Mucosa of rectum (tissue), 2 donors: ENCODE measurements around the gene PPP2R2D.
"Not testable (repeated sequence)": the region's sequence is repeated elsewhere in the genome, so short reads cannot be mapped to it uniquely, and the experiment has no call there.

Experiments
- H3K27ac ChIP-seq, 2 donors: one replicate each; pipeline ENCODE4 v1.7.0; 2013; ENCODE audit warnings: inconsistent platforms in 2 of 2, low read depth in 2 of 2, low read length in 2 of 2
- H3K27me3 ChIP-seq, 2 donors: one replicate each; pipeline ENCODE4 v1.7.0; 2013; ENCODE audit warnings: low read length in 2 of 2; ENCODE audit not compliant: control insufficient read depth in 2 of 2, insufficient read depth in 2 of 2
- H3K36me3 ChIP-seq, 2 donors: one replicate each; pipeline ENCODE4 v1.7.0; 2013; ENCODE audit warnings: low read length in 2 of 2; ENCODE audit not compliant: control insufficient read depth in 2 of 2, insufficient read depth in 2 of 2
- H3K4me1 ChIP-seq, 2 donors: one replicate each; pipeline ENCODE4 v1.7.0; 2013; ENCODE audit warnings: low read length in 2 of 2, mild to moderate bottlenecking in 1 of 2; ENCODE audit not compliant: control insufficient read depth in 2 of 2, insufficient read depth in 2 of 2
- H3K4me3 ChIP-seq, 2 donors: one replicate each; pipeline ENCODE4 v1.7.0; 2013; ENCODE audit warnings: low read length in 2 of 2
- H3K9ac ChIP-seq, 2 donors: one replicate each; pipeline ENCODE4 v1.7.0; 2013; ENCODE audit warnings: low read length in 2 of 2, low read depth in 1 of 2, mild to moderate bottlenecking in 1 of 2
- H3K9me3 ChIP-seq, 2 donors: one replicate each; pipeline ENCODE4 v1.7.0; 2013; ENCODE audit warnings: low read length in 2 of 2; ENCODE audit not compliant: control insufficient read depth in 2 of 2
- donor health status: healthy.
- donor health status: Normal muscosa, but diverticular disease.

Gene PPP2R2D

DNA sequence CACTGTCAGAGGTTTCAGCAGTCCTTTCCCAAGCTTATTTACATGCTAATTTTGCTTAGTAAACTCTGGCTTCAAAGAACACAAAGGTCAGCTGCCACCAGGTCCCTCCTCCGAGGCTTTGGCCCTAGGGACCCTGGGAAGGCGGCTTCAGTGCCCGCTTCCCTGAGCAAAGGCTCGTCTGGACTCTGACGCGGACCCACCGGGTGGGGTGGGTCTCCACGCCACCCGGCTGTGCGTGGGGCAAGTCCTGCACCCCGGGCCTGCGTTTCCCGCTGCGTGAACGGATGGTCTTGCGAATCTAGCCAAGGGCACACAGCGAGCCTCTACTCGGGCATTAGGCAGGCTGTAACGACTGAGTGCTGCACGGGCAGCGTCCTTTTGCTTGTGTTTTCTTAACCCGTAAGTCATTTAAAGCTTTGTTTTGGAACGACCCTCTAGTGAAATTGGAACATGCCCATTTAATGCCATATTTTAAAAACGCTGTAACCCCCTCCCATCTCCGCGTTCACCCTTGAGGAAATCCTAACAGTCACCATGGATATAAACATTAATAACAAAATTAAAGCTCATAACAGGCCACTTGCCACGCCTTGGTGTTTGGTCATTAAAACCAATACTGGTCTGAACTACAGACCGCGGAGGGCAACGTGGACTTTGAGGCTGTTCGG lies 80.1 kb downstream of the PPP2R2D start:
- Histone ChIP-seq H3K27me3 (peaks cover 11 to 17% of the 10 kb centered on the region in 2 donors), H3K27ac (no peak overlapping the region), H3K36me3 (no peaks in the 10 kb centered on the region)

DNA sequence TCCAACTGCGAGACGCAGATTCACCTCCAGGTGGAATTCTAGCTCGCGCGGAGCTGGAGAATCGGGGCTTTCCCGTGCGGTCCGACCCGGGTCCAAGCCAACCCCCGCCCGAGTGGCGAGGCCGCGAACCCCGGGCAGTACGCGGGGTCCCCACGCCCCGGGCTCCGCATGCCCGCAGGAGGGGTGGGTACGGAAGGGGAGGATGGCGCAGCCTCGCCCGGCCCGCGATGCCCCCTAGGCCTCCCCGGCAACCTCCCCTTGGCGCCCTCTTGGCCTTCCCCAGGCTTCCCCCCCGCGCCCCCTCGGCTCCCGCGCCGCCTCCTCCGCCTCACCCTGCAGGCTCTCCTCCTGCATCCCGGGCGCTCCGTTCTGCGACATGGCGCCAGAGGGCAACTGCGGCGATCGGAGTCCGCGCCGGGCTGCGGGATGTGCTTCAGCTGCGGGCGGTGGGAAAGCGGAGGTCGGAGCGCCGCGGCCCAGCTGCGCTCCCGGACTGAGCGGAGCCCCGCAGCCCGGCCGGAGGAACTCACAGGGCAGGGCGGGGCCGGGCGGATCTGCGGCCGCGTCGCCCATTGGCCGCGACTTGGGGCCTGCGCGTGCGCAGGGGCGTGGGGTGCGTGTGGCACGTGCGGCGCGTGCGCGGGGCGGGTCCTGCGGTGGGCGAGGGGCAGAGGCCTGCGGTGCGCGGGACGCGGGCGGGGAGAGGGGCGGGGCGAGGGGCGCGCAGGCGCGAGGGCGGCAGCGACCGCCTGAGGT lies 80.8 kb downstream of the PPP2R2D start, which contains the start of gene BNIP3:
Gene BNIP3, minus strand, starts transcription at position 495 of the 756 bp plus-strand sequence. Its CDS starts 117 bp downstream, at position 378.
- H3K36me3 ChIP-seq = no peaks in the 10 kb centered on the region
- peaks cover 0 to 10% of the 10 kb centered on the region in 2 donors for H3K4me1 ChIP-seq
- H3K27me3 ChIP-seq = peaks cover 11 to 17% of the 10 kb centered on the region in 2 donors
- peak within 1 kb of the TSS; percentile 59 to 71 for H3K4me3 ChIP-seq
- H3K9me3 ChIP-seq = no peaks in the 10 kb centered on the region
- H3K27ac ChIP-seq = no peak within 1 kb of the TSS
- peak within 1 kb of the TSS; percentile 56 to 61 for H3K9ac ChIP-seq

More for the DNA sequence above, 80.1 kb downstream of the PPP2R2D start:
- Histone ChIP-seq H3K4me3 (peak overlapping the region; percentile 59 to 71), H3K9me3 (no peaks in the 10 kb centered on the region), H3K9ac (peak overlapping the region; percentile 56 to 61), H3K4me1 (peaks cover 0 to 10% of the 10 kb centered on the region in 2 donors)

DNA sequence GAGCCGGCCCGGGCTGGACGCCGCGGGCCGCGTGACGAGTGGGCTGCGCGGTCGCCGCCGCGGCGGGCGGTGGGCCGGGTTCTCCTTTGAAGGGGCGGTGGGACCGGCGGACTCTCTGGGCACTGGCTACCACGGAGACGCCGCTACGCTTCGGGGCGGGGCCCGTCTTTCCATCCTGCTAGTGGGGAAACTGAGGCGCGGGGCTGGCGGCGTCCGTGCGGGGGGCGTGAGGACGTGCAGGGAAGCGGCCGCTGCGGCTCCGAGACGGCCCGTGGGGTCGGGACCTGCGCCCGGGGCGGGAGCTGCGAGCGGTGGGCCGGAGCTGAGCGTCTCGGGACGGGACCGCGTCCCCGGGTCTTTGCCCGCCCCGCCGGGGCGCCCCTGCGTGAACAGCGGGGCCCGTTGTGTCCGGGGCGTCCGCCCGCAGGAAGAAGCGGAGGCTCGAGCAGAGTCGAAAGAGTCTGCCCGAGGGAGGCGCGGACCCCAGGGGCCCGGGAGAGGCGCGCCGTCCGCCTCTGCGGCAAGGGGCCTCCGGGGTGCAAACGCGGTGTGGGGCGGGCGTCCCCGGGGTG lies 81.5 kb downstream of the PPP2R2D start:
- no peaks in the 10 kb centered on the region for H3K36me3 ChIP-seq
- H3K4me3 ChIP-seq = peak overlapping the region; percentile 44 to 59
- H3K27ac ChIP-seq = no peak overlapping the region
- H3K9ac ChIP-seq = peak overlapping the region in 1 of 2 donors; percentile 51
- H3K9me3 ChIP-seq = no peaks in the 10 kb centered on the region
- peaks cover 11 to 17% of the 10 kb centered on the region in 2 donors for H3K27me3 ChIP-seq
- H3K4me1 ChIP-seq = peaks cover 0 to 10% of the 10 kb centered on the region in 2 donors

DNA sequence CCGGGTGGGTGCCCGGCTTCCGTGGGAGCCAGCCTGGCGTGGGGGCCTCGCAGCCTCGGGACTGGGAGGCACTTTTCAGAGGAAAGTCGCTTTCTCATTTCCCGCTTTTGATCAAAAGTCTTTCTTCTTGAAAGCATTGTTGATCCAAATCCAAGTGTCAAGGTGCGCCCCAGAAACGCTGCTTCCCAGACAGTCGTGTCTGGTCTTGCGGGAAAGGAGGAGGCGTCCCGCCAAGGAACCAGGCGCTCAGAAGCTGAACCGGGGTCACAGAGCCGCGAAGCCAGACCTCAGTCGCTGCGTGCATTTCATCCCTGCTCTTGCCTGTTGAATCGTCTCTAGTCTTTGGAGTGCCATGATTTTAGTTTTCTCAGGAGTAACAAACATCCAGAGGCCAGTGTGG lies 82.0 kb downstream of the PPP2R2D start:
- Histone ChIP-seq H3K27ac (no peak overlapping the region), H3K4me1 (peaks cover 0 to 10% of the 10 kb centered on the region in 2 donors), H3K27me3 (peaks cover 11 to 17% of the 10 kb centered on the region in 2 donors), H3K36me3 (no peaks in the 10 kb centered on the region), H3K9ac (no peak overlapping the region), H3K9me3 (no peaks in the 10 kb centered on the region), H3K4me3 (no peak overlapping the region)

DNA sequence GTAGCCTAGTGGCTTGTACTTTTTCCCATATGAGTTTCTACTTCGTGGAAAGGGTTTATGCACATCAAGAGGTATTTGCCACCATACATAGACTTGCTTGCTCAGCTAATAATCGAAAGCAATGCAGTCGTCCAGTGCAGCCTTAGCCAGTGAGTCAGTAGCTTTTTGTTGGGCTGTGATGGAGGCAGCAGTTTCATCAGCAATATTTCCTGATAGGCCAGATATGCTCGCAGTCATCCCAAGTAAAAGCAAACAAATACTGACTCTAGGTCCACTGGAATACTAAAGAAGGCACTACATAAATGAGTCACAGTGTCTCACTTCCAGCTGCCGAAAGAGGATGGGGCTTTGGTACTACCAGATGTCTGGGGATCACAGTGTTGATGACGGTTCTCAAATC lies 83.0 kb downstream of the PPP2R2D start:
- Histone ChIP-seq H3K9me3 (no peaks in the 10 kb centered on the region), H3K4me1 (peaks cover 0 to 10% of the 10 kb centered on the region in 2 donors), H3K27ac (no peak overlapping the region), H3K27me3 (peaks cover 11 to 15% of the 10 kb centered on the region in 2 donors), H3K9ac (no peak overlapping the region), H3K36me3 (no peaks in the 10 kb centered on the region), H3K4me3 (no peak overlapping the region)

DNA sequence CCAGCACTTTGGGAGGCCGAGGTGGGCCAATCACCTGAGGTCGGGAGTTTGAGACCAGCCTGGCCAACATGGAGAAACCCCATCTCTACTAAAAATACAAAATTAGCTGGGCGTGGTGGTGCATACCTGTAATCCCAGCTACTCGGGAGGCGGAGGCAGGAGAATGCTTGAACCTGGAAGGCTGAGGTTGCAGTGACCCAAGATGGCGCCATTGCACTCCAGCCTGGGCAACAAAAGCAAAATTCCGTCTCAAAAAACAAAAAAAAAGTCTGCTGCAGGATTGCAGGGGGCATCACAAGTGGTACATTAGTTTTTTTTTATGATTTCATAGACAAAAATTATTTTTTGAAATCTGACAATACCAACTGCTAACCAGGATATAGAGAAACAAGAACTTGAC lies 86.0 kb downstream of the PPP2R2D start:
- not testable (repeated sequence) for H3K4me3 ChIP-seq, H3K27me3 ChIP-seq, H3K4me1 ChIP-seq, H3K36me3 ChIP-seq, H3K9ac ChIP-seq, H3K9me3 ChIP-seq, H3K27ac ChIP-seq

DNA sequence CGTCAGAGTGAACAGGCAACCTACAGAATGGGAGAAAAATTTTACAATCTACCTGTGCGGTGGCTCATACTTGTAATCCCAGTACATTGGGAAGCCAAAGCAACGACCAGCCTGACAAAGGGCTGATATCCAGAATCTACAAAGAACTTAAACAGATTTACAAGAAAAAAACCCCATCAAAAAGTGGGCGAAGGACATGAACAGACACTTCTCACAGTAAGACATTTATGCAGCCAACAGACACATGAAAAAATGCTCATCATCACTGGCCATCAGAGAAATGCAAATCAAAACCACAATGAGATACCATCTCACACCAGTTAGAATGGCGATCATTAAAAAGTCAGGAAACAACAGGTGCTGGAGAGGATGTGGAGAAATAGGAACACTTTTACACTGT lies 86.5 kb downstream of the PPP2R2D start:
- not testable (repeated sequence) for H3K4me1 ChIP-seq, H3K4me3 ChIP-seq, H3K36me3 ChIP-seq, H3K27ac ChIP-seq, H3K27me3 ChIP-seq, H3K9ac ChIP-seq, H3K9me3 ChIP-seq

DNA sequence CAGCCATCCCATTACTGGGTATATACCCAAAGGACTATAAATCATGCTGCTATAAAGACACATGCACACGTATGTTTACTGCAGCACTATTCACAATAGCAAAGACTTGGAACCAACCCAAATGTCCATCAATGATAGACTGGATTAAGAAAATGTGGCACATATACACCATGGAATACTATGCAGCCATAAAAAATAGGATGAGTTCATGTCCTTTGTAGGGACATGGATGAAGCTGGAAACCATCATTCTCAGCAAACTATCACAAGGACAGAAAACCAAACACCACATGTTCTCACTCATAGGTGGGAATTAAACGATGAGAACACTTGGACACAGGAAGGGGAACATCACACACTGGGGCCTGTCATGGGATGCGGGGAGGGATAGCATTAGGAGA lies 87.0 kb downstream of the PPP2R2D start:
- H3K4me3 ChIP-seq, H3K27me3 ChIP-seq, H3K9ac ChIP-seq, H3K36me3 ChIP-seq, H3K9me3 ChIP-seq, H3K4me1 ChIP-seq, H3K27ac ChIP-seq: not testable (repeated sequence)

DNA sequence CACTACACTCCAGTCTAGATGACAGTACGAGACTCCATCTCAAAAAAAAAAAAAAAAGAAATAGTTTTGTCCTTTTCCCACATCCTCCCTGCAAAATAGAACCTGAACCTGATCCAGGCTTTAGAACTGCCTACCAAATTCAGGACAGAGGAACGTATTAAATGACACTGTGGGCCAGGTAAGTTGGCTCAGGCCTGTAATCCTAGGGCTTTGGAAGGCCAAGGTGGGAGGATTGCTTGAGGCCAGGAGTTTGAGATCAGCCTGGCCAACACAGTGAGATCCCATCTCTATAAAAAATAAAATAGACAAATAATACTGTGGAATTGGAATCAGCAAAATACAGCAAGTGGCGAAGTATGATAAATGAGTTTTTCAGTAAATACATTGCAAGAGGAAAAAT lies 90.9 kb downstream of the PPP2R2D start:
- no peak overlapping the region for H3K4me3 ChIP-seq
- H3K4me1 ChIP-seq = no peaks in the 10 kb centered on the region
- no peak overlapping the region for H3K27ac ChIP-seq
- no peaks in the 10 kb centered on the region for H3K36me3 ChIP-seq
- no peaks in the 10 kb centered on the region for H3K9me3 ChIP-seq
- no peaks in the 10 kb centered on the region for H3K27me3 ChIP-seq
- no peak overlapping the region for H3K9ac ChIP-seq

DNA sequence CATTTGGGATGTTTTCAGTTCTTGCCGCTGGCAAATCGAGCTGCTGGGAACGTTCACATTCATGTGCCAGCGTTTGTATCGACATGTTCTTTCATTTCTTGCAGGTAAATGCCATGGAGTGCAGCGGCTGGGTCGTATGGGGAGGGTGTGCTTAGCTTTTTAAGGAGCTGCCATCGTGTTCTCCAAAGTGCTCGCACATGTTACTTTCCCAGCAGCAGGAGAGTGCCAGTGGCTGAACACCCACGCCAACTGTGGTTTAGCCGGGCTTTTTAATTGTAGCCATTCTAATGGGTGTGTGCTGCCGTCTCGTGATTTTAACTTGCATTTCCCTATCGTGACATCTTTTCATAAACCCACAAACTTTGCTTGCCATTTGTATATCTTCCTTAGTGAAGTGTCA lies 92.5 kb downstream of the PPP2R2D start:
- H3K4me1 ChIP-seq = no peaks in the 10 kb centered on the region
- no peak overlapping the region for H3K9ac ChIP-seq
- no peaks in the 10 kb centered on the region for H3K36me3 ChIP-seq
- no peaks in the 10 kb centered on the region for H3K27me3 ChIP-seq
- no peak overlapping the region for H3K27ac ChIP-seq
- no peaks in the 10 kb centered on the region for H3K9me3 ChIP-seq
- no peak overlapping the region for H3K4me3 ChIP-seq
